GM19099 (cell line): ENCODE results near the gene FLNB.
A peak's percentile ranks its signal among the peaks of the same experiment; 100 is the strongest.

Experiments used
- POLR2A ChIP-seq: IDR thresholded peaks from 3 replicates; pipeline ENCODE4 v1.6.1; 2011; ENCODE audit warnings: low read depth; ENCODE audit not compliant: insufficient read length; ENCODE audit errors: extremely low read depth

The FLNB gene

GRCh38 chr3:57973715-57974477 is 34.3 kb upstream of the FLNB start:
- no peak for TF ChIP-seq POLR2A

- no peak for TF ChIP-seq POLR2A
Measured at GRCh38 chr3:57974796-57975388, 33.3 kb upstream of the FLNB start.

DNA sequence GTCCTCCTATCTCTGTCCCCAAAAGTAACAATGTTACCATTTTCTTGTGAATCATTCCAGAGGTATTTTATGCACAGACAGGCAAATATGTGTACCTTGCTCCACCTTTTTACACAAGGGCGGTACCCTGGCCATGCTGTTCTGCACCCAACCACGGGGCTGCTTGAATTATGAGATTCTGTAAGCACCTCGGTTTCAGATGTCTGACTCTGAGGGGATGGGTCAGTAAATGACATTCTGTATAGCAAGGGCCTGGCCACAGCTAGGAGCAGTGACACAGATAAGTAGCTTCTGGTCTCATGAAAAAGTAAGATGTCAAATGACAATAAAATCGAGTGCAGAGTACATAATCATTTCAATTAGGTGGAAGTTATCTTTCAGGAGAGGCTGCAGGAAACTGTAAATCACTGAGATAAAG is 30.4 kb upstream of the FLNB start:
- no peak for TF ChIP-seq POLR2A

- TF ChIP-seq POLR2A, result no peak
Measured at GRCh38 chr3:57978316-57978715, 29.9 kb upstream of the FLNB start.

GRCh38 chr3:57980416-57980815 is 27.8 kb upstream of the FLNB start:
- TF ChIP-seq POLR2A, result no peak

DNA sequence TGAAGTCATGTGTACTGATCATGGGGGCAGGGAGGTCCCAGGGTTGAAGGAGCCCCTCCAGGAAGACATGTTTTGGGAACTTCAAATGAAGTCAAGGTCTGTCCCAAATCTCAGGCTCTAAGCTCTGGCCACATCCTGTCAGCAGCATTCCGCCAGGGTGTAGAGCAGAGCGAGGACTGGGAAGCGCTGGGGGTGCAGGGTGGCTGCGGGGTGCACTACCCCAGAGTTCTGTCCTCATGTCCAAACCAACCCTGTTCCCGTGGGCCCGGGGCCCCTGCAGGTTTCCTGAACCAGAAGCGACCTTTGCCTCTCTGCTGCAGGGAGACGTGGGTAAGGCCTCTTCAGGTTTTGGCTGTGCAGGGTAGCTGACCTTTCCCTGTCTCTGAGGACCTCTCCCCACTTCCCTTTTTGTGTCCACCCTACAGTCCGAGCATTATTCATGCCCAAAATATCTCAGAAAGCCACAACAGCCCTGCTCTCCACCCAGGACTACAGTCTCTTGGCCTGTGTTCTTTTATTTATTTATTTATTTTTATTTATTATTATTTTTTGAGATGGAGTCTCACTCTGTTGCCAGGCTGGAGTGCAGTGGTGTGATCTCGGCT is 26.6 kb upstream of the FLNB start:
- no peak for TF ChIP-seq POLR2A

DNA sequence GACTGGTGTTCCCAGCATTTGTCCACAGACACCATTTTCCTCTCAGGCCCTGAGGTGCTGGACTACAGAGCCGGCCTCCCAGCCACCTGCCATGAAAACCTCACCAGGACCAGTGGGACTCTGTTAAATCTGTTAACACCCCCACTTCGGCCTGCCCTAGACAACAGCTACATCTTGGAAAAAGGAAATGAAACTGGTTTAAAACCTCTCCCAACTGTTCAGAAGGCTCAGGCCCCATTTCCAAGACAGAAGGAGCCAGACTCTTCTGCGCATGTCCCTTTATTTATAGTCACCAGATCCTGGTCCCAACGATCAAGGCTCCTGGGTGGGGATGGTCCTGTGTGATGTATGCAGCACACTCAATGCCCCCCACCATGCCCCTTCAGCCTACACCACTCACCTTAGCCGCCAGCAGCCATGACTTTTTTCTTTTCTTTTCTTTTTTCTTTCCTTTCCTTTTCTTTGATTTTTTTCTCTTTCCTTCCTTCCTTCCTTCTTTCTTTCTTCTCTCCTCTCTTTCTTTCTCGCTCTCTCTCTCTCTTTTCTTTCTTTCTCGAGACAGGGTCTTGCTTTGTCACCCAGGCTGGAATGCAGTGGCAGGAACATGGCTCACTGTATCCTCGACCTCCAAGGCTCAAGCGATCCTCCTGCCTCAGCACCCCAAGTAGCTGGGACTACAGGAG is 25.5 kb upstream of the FLNB start:
- TF ChIP-seq POLR2A, result no peak

GRCh38 chr3:57983734-57984518 is 24.3 kb upstream of the FLNB start:
- peak; percentile 39 for TF ChIP-seq POLR2A

- TF ChIP-seq POLR2A, result no peak
Measured at GRCh38 chr3:57985176-57985983, 22.8 kb upstream of the FLNB start.

GRCh38 chr3:57985984-57986246 is 22.3 kb upstream of the FLNB start:
- no peak for TF ChIP-seq POLR2A

- TF ChIP-seq POLR2A, result no peak
Measured at GRCh38 chr3:57986261-57986660, 22.0 kb upstream of the FLNB start.

DNA sequence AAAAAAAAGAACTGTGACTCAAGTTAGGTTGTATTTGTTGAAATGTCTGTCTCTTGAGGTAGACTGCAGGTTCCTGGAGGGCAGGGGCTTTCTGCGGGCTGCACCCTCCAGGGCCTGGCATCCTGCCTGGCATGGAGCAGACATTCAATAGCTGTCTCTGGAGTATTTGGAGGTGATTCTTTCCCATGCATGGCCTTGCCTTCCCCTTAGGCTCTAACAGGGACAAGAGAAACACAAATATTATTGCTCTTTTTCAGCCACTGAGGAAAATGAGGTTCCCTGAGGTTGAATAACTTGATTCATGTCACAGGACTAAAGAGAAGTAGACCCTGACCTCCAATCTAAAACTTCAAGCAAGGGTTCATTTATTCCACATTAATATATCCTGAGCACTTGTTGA is 18.6 kb upstream of the FLNB start:
- no peak for TF ChIP-seq POLR2A

DNA sequence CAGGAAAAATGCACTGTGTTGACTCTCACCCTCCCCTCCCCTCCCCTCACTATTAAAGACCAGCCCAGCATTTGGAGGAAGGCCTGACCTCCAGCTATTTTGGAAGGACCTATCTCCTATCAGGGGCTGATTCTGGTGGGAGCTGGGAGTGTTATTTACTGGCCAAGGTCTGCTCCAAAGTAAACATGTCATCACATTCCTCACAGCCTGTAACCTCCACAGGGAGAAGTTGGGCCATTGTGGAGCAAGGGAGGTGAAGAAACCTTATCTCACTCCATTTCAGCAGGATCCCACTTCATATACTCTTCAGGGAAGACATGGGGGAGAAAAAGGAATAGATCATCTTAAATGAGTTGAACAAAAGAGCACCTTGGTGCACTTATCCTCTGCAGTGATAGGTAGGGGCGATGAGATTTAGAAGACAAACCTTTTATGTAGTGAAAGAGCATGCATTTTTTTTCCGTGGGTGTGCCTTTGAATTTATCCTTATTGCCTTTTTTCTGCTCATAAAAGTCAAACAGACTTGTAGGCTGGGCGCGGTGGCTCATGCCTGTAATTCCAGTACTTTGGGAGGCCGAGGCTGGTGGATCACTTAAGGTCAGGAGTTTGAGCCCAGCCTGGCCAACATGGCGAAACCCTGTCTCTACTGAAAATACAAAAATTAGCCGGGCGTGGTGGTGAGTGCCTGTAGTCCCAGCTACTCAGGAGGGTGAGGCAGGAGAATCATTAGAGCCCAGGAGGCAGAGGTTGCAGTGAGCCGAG is 15.6 kb upstream of the FLNB start:
- no peak for TF ChIP-seq POLR2A
